HCEC 1CT (cell line): ENCODE data around the gene KRT82.
"Not testable (repeated sequence)": the region's sequence is repeated elsewhere in the genome, so short reads cannot be mapped to it uniquely, and the experiment has no call there.

ENCODE experiments used
- DNase-seq: peaks from one replicate; pipeline ENCODE4 v3.0.0-alpha.2; 2017

Gene KRT82

DNA sequence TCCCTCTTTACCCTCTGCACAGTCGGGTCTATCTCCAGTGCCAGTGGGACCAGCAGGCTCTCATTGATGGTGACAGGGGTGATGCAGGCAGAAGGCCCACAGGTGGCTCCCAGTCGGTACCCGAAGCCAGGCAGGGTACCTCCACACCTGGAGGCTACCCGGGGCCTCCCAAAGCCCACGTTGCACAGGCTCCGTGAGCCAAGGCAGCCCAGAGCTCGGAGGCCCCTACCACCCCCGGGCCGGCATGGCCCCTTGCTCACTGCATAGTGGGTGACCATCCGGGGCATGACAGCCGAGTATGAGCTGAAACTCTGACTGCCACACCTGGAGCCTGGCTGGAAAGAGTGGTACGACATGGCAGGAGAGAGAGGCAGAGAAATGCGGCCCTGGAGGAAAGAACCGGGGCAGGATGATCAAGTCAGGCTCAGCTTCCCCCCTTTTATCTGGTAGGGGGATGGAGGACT lies at the start of gene KRT82:
Gene KRT82, minus strand, starts transcription at position 414 of the 464 bp plus-strand sequence. Its CDS starts 58 bp downstream, at position 356.
- no peak for DNase-seq

DNA sequence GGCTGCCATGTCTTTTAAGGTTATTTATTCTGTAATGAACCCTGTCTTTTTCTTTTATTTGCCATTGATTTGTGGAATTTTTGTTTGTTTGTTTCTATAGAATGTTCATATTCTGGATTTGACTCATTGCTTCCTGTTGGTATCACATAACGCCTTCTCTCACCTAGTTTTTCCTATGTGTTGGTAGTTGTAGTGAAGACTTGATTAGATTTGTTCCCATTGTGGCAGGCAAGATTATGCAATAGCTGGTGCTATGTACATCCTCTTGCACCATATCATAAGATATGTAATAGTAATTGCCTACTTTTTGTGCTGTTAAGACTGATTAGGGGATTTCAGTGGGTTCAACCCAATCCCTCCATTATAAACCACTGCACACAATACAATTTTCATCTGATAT lies 49.7 kb upstream of the KRT82 start:
- no peak for DNase-seq

DNA sequence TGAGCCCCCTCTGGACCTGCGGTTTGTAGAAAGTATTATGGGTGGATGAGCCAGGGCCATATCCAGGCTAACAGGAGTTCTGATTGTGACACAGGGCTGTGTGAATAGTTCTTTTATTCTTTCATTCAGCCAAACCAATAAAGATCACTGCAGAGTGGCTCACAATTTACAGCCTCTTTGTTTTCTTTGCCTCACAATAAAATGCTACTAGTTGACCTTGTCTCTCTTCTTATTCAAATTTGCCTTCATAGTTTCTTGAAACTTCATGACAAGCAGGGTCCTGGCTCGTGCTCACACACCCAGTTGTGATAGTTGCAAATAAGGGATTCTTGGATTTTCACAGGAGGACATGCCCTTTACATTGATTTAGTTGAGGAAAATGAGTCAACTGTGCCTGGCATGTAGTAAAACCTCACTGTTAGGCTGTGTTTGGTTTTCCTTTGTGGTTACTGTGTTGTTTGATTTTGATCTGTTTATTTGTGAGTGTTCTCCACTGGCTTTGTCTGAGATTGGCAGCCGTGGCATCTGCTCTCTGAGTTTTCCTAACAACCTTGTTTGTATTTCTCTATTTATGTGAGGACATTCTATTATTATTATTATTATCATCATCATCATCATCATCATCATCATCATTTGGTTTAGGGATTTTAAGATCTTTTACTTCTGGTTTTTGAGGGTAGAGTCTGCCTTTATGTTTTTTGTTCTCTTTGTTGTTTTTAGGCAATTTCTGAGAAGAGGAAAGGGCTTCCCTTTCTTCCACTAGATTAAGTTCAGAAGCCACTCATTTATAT lies 48.5 kb upstream of the KRT82 start:
- no peak for DNase-seq

DNA sequence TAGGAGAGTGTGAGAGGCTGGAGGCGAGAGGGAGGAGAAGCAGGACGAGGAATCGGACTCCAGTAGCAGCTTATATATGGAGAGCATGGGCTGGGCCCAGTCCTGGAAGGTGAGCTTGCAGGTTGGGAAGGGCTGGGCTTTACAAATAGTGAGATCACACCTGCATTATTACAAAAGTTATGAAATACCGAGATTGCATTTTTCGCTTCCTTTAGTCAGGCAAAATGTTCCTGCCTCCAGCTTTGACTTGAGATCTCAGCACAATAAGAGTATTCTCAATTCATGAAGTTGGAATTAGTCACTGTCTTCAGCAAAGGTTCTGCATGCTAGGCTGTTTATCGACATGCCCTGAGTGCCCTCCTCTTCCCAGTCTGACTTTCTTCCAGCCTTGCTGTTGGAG lies 46.0 kb upstream of the KRT82 start, which contains the start of gene KRT6B:
Gene KRT6B, minus strand, starts transcription at position 46 of the 400 bp plus-strand sequence. CDS start 68 bp downstream, outside the sequence.
- no peak for DNase-seq

DNA sequence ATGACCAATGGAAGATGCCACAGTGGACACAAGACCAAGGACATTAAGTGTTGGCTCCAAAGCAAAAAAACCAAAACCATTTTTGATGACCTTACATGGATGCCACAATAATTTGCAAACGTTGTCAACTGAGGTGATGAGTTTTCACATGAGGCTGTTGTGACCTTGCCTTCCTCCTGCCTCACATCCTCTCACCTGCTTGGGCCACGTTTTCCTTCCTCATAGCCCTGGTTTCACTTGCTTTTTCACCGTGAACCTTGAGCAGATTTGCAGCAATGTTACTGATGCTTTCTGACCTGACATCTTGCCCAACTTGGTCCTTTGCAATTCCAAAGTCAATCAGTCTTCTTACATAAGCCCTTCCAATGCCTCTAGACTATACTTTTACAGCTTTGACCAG lies 42.1 kb upstream of the KRT82 start:
- DNase-seq: no peak

DNA sequence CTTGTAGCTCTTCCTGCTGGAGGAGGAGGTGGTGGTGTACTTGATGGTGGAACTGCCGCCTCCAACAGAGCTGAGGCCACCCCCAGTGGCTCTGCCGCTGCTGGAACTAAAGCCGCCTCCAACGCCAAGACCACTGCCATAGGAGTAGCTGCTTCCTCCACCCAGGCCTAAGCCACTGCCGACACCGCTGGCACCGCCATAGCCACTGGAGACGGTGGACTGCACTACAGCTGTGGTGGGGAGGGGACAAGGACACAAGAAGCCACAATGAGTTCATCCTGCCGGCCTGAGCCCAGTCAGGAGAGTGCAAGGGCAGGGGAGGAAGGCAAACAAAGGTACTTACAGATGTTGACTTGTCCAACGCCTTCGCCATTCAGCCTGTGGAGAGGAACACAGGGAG lies 41.1 kb upstream of the KRT82 start:
- DNase-seq: not testable (repeated sequence)

DNA sequence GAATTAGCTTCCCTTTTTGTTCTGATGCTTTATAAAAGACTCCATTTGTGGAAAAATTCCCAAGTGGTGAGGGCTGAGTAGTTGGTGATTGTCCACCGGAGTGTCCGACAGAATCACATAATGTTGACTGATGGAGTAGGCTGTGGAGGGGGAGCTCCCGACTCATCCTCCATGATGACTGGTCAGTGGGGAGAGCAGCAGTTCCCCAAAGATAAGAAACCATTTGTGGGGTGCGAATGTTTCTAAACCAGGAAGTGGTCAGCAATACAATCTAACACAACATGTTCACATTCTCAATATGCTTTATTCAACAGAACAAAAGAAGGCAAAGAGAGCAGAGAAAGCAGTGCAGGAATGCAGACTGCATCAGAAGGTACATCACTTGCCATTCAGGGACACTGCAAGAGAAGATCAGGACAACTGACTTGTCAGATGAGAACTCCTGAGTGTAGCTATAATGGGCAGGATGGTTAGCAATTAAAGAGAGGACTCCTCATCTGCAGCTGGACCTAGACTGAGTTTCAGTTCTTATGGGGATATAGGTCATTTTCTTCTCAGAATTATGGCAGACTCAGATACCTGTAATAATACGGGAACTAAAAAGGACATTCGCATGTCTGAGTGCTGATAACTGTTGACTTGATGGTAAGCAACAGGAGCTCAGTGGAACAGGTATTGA lies 40.4 kb upstream of the KRT82 start:
- no peak for DNase-seq

DNA sequence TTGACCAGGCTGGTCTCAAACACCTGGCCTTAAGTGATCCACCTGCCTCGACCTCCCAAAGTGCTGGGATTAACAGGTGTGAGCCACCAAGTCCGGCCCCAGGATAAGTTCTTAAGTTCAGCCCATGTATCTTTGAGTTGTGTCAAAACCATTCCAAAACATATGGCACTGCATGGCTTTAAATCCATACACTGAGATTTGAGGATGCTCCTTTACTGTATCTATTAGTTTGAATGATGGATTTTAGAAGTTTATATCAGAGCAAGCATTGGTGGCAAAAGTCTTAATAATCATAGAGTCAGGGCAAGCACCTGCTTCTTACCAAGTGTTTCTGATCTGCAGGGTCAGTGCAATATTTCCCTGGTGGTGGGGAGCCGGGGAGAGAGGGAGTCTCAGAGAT lies 39.7 kb upstream of the KRT82 start:
- no peak for DNase-seq

DNA sequence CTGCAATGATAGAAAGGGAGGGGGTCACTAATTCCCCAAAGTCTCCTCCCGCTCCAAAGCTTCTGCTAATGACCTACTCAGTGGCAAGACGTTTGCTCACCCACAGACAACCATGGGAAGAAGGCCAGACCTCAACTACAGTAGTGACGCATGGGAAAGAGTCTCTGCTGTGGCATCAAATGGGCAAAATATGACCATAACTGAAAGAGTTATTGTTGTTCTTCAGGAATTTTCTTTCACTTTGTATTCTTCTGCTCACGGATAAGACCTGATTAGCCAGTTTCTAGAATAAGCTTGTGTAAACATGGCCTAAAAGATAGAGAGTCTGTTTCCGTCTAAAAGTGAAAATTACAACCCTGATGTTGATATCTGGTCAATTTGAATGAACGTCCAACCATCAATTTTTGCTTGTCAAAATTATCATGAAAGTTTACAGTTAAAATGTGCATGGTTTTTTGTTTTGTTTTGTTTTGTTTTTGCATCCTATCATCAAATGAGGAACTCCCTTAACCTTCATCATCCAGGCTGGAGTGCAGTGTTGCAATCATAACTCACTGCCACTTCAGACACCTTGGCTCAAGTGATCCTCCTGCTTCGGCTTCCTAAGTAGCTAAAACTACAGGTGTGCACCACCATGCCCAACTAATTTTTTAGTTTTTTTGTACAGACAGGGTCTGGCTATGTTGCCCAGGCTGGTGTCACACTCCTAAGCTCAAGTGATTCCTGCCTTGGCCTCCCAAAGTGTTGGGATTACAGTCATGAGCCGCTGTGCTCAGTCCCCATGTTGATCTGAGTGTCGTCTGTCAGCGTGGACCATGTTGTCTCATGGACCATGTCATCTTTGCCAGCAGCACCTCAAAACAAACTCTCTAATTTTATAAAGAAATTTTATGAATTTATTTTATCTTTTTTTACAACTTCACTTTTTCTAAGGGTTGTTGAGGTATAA lies 38.8 kb upstream of the KRT82 start:
- DNase-seq: no peak

DNA sequence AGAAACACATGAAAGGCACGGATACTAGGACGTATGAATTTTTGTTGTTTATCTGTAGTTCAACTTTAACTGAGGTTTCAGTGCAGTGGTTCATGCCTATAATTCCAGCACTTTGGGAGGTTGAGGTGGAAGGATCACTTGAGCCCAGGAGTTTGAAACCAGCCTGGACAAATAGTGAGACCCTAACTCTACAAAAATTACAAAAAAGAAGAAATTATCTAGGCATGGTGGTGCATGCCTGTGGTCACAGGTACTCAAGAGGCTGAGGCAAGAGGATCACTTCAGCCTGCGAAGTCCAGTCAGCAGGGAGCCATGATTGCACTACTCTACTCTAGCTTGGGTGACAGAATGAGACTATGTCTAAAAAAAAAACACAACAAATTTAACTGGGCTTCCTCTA lies 37.8 kb upstream of the KRT82 start:
- no peak for DNase-seq

DNA sequence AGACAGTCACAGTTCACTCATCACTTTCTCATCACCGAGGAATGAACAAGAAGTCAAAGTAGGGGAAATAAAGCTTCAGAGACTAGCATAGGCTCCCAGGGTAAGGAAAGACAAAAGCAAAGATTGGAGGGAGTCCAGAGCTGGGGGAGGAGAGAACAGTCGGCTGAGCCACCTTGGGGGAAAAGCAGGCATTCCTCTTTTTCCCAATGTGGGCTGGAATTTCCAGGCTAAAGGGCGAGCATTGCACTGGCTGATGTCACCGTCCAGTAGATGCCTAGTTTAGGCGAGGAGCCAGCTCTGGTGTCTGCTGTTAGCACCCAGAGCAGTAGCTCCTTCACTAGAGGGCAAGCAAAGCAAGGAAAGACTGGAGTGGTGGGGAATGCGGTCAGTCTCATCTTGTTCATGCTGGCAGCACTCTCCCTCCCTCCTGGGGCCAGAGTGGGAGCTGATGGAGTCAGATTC lies 36.5 kb upstream of the KRT82 start:
- peak; percentile 66 for DNase-seq

DNA sequence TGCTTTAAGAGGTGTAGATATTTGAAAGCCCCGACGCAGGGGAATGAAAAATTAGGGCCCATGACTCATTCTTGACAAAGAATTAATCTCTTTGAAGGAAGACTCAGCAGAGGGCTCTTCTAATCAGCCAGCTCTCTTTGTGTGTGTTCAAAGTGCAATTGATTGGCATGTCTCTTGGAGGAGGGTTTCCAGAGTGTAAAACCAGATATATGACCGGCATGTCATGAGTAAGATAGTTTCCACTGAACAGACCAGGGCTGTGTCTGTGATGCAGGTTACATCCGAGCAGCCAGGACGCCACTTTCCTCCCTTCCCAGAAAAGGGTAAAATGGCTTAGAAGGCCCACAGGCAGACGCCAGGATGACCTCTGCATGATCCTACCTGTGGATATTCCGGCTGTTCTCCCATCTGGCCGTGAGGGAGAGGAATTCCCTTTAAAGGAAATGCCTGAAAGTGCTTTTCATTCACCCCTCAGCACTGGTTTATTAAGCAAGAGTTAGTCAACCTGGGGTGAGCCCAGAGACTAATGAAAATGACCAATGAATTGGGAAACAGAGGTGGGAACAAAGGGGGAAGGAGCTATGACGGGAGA lies 35.3 kb upstream of the KRT82 start:
- DNase-seq: peak; percentile 30

DNA sequence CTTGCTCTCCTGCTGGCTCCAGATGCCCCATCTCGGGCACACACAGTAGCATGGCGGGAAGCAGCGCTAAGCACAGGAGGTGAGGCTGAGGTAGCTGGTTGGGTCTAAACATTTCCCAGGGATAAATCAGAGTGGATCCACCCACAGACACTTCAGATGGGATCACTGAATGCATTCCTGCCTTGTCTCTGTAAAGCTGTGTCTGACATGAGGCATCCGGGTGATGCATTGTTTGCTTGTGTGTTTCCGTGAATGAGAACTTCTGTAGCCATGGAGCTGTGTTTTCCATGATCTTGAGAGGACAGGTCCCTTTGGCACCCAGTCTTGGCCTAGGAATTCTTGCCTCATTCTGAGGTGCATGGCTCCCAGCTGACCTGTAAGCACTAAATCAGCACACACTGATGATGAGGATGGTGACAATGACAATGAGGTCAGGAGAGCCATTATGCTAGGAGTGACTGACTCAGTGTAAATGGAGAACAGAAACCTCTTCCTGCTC lies 34.7 kb upstream of the KRT82 start:
- DNase-seq: peak; percentile 9

DNA sequence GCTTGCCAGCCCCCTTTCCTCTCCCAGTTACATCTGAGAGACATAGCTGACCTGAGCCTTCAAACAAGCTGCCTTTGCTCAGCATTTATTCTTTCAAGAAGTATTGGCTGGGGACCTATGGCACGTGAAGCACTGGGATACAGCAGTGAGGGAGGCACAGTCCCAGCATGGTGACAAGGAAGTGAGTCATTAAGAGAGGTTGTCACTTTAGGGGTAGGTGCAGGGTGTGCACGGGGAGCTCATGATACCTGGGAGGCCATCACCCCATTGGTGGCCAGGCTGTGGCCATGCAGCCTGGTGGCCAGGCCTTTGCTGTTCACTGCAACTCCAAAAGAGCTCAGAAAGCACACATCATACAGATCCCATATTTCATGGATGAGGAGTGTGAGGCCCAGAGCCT lies 33.7 kb upstream of the KRT82 start:
- DNase-seq: no peak

DNA sequence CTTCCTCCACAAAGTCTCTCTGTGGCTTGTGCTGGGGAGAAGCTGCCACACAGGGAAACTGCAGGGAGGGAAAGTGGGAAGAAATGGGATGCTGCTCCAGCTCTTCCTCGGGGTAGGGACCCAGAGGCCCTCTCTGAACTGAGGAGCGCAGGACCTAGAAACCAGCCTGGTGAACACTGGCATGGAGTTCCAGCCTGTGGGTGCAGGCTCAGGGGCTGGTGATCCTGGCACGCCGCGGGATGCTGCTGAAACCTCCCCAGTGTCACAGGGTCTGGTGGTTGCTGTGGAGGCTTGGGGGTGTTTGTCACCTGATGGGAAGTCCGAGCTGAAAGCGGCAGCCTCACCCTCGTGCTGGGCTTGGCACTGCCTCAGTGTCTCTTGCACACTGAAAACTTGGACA lies 33.3 kb upstream of the KRT82 start:
- DNase-seq: no peak

DNA sequence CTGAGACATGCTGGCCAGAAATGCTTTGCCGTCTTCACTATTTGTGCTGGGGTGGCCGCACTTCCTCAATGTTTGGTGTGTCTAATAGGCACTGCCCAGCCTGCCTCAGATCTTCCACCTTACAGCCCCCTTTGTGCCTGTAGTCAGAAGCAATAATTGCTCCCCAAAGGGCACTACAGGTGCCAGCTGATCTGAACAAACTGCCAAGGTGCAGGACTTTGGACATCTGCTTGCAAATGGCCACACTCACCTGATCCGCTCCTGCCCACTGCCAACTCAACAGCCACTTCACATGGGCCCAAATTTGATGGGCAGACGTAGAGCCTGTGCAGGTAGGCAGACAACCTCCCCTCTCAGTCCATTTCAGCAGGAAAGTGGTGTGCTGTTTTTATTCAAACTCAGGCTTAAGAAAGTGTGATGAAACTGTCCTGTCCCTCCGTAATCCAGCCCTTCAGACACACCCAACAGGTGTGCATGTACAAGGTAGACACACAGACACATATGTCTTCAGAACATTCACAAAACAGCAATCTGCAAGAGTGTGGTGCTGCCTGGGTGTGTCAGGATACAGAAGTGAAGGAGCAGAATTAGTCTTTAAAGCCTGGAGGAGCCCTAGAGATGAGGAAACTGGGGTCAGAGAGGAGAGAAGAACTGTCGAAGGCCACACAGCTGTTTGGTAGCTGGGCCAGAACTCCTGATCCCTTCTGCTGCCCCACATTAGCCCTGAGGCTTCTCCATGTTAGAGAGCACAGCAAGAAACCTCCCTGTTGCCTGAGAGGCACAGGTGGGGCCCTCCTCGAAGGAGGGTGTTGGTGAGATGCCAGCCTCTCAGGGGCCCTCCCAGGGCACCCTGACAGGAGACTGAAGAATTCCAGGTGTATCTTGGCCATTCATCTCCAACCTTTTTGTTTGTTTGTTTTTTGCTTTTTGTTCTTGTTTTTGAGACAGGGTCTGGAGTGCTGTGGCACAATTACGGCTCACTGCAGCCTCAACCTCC lies 32.5 kb upstream of the KRT82 start:
- DNase-seq: no peak

DNA sequence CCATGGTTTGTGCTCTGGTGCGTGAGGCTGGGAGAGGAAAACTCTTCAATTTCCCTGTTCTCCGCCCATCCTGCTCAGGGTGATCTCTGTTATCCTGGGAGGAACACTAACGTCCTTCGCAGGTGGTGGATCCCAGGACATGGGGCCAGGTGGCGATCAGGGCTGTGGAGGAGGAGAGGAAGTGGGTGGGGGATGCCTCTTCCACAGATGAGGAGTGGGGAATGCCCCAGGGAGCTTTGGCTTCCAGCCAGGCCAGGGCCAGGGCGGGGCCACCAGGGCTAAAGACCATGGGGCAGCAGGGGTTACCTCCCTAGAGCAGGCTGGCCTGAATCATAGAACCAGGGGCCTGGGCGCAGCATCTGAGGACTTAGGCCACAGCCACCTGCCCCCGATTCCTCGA lies 31.4 kb upstream of the KRT82 start:
- DNase-seq: no peak

DNA sequence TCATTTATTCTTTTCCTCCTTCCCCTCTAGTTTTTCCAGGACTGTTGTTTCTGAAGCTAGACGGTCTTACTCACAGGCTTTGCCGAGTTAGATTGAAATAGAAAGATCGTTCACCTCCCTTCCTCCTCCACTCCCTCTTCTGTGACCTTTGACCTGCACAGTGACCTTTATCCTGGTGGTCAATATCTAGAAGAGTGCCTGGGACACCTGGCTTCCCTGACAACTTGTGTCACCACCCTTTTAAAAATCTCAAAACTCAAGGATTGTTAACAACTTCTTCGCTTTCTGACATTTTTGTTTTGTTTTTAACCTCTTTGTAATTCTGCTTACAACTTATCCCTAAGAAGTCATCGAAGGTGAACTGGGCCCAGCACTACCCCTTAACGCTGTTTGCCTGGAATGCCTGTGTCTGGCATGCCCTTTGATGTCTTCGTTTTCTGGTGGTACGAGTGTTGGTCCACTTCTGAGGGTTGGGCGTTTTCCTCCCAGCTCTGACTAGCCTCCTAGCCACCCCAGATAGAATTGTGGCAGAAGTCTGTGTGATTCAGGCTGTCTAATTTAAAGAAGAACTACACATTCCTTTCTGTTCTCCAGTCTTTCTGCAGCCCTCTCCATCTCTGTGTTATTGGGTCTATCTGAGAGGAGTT lies 30.8 kb upstream of the KRT82 start:
- no peak for DNase-seq

DNA sequence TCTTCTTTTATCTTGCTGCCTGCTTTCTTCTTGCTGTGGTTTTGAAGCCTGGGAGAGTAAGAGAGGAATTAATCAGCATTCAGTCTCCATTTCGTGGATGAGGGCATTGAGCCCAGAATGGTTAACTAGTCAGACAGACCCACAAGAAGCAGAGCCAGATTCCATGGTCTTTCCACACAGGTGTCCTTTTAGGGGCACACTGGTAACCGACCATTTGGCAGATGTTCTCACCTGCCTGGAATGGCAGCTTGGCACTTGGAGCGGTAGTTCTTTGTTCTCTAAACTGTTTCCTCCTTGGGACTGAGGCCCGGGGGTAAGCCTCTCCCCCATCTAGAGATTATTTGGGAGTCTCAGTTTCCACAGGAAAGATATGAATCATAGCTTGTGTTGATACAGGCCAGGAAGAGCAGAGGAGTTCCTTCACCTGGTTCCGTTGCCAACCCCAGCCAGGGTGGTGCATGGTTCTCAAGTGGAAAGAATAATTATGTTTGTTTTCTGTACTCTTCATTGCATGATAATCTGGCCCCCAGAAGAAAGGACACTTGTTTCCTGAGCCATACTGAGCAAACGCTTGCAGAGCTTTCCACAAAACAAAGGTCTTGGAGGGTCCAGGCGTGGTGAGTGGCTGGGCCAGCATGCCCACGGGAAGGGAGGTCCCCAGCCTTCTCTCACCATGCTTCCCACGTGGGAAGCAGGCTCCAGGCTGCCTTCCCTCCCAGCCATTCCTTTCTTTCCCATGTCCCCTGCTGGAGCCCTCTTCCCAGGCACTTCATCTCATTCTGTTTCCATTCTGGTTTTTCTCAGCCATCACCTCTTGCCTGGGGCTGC lies 30.1 kb upstream of the KRT82 start:
- no peak for DNase-seq

DNA sequence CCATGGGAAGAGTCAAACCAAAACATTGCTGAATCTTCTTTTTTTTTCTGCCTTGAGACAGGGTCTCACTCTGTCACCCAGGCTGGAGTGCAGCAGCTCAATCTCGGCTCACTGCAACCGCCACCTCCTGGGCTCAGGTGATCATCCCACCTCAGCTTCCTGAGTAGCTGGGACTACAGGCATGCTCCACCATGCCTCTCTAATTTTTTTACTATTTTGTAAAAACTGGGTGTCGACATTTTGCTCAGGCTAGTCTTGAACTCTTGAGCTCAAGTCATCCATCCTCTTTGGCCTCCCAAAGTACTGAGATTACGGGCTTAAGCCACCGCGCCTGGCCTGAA lies 29.5 kb upstream of the KRT82 start:
- no peak for DNase-seq
